Activated CD4-positive, alpha-beta memory T cell treated with anti-CD3 and anti-CD28 coated beads, Interleukin-2, amount 10 ng/mL, durations not matched to agents 7 days and 5 days (primary cell): ENCODE data around the gene EVA1A. TPM values are rescaled to one million over a fixed set of nuclear protein-coding genes. Genes with fewer than 3 reads are reported as not detected.
A peak's percentile ranks its signal among the peaks of the same experiment; 100 is the strongest.

Source experiments
- CTCF ChIA-PET: fragments of 350-600 bp; sonication (Branson Sonifier 250); formaldehyde crosslinking; loops from one replicate; lab custom pipeline; 2021; ENCODE audit warnings: antibody characterized with exemption, inconsistent platforms; lab: Charles Lee
- POLR2A ChIA-PET: fragments of 350-600 bp; sonication (Branson Sonifier 250); formaldehyde crosslinking; loops from one replicate; lab custom pipeline; 2021; ENCODE audit warnings: antibody characterized with exemption; lab: Charles Lee
- DNase-seq: peaks from one replicate; pipeline ENCODE4 v3.0.0-alpha.2; 2020
- H3K27ac Mint-ChIP-seq: one replicate; pipeline ENCODE4 v1.8.0; 2021; ENCODE audit warnings: mild to moderate bottlenecking, mixed read lengths
- H3K27me3 Mint-ChIP-seq: one replicate; pipeline ENCODE4 v1.8.0; 2021; ENCODE audit warnings: mixed read lengths
- H3K36me3 Mint-ChIP-seq: one replicate; pipeline ENCODE4 v1.8.0; 2021; ENCODE audit warnings: low read depth, mixed read lengths
- H3K4me1 Mint-ChIP-seq: one replicate; pipeline ENCODE4 v1.8.0; 2021; ENCODE audit warnings: mixed read lengths
- H3K4me3 Mint-ChIP-seq: one replicate; pipeline ENCODE4 v1.8.0; 2021; ENCODE audit warnings: mild to moderate bottlenecking, mixed read lengths
- H3K9me3 Mint-ChIP-seq: one replicate; pipeline ENCODE4 v1.8.0; 2021; ENCODE audit warnings: mixed read lengths
- total RNA-seq, 2 experiments: library from RNA; stranded (reverse); gene quantifications; one replicate each; pipeline ENCODE4 v1.2.3, GENCODE V29; 2021

Gene EVA1A, protein sequence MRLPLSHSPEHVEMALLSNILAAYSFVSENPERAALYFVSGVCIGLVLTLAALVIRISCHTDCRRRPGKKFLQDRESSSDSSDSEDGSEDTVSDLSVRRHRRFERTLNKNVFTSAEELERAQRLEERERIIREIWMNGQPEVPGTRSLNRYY
- total RNA-seq, result not detected

DNA sequence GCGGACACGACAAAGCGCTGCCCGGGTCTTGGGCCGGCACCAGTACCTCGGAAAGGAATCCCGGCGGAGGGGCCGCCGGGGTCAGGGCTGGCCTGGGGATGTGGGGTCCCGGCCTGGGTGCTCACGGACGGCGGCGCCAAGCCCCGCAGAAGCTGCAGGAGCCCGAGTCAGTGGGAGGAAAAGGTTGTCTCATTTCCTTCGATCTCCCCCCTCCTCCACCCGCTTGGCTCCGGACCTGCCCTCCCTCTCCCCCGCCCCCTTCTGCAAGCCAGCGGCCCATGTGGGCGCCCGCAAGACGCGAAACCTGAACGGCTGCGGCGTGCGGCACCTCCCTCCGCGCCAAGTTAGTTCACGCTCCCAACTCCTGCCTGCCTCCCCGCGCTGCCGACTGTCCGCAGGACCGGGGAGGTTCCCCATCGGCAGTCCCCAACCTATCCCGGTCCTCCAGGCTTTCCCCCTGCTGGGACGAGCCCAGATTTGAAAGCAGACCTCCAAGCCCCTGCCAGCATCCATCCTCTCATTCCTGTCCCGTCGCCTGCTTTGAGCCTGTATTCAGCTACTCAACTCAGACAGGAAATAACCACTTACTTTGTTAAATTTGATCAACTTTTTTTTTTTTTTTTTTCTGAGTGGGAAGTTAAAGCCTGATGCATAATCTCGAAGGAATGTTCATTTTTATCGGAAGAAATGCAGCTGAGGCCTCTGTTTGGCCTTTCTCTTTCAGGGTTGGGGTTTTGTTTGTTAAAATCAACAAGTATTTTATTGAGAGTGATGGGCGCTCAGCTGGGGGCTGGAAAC, at the start of gene EVA1A:
Gene EVA1A, minus strand, starts transcription at position 172 of the 798 bp plus-strand sequence. CDS start 42,799 bp downstream, outside the sequence.
- ChIA-PET POLR2A (no interaction called here), CTCF (interaction anchor here (0.7 kb wide), 1 partner anchor 70 kb away, joined by 4 read pairs; no protein-coding TSS in a partner anchor)
- Mint-ChIP-seq H3K36me3 (no peaks in the 10 kb centered on the region), H3K4me3 (peak within 1 kb of the TSS; percentile 67), H3K27me3 (peaks cover 51% of the 10 kb centered on the region), H3K27ac (no peak within 1 kb of the TSS), H3K9me3 (no peaks in the 10 kb centered on the region), H3K4me1 (peaks cover 12% of the 10 kb centered on the region)
- no peak for DNase-seq

DNA sequence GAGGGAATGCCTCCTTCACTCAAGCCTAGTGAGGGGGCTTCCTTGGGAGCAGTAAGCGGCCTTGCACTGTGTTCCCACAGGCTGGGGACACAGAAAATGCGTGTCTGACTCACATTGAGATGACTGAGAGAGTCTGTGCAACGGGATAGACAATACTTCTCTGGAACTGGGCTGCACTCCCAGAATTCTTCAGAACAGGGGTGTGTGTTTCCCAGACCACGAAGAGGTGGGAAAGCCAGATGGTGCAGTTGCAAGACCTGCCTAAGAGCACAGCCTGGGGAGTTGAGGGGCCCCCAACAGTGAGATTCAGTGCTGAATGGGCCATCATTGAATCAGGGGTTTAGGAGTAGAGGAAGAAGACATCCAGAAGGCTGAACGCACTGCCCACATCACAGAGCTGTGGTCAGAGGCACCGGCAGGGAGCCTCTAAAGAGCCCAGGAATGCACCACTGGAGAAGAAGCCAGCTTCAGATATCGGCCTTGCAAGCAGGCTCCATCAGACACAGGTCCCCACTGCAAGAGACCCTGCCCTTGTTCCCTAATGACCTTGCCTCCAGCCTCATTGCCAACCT, 49.3 kb upstream of the EVA1A start:
- Mint-ChIP-seq H3K4me1 (no peaks in the 10 kb centered on the region), H3K36me3 (no peaks in the 10 kb centered on the region), H3K9me3 (no peaks in the 10 kb centered on the region), H3K4me3 (no peak overlapping the region), H3K27ac (no peak overlapping the region), H3K27me3 (peaks cover 33% of the 10 kb centered on the region)
- ChIA-PET POLR2A (no interaction called here), CTCF (interaction anchor here (0.8 to 1.5 kb wide), 4 partner anchors 18 to 144 kb away, joined by 3 to 4 read pairs (median 3); no protein-coding TSS in a partner anchor)
- DNase-seq, result no peak

DNA sequence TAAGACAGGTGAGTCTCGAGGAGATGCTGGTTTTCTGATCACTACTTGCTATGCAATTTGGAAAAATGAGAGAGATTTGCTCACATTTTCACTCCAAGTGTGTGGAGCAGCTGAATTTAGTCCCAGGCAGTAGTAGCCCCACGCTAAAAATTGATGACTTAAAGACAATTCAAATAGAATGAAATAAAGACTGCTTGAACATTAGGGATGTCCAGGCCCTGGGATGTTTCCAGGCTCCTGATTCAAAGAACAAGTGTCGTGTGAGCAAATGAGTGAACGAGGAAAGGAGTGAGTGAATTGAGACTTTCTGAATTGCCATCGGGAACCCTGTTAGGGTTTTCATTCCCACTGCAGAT, 48.6 kb upstream of the EVA1A start:
- no peak overlapping the region for H3K4me3 Mint-ChIP-seq
- CTCF ChIA-PET, result interaction anchor here (0.8 to 1.8 kb wide), 6 partner anchors 10 to 194 kb away, joined by 3 to 11 read pairs (median 4); no protein-coding TSS in a partner anchor
- POLR2A ChIA-PET, result no interaction called here
- H3K27ac Mint-ChIP-seq, result no peak overlapping the region
- DNase-seq, result no peak
- H3K4me1 Mint-ChIP-seq, result no peaks in the 10 kb centered on the region
- no peaks in the 10 kb centered on the region for H3K9me3 Mint-ChIP-seq
- peaks cover 38% of the 10 kb centered on the region for H3K27me3 Mint-ChIP-seq
- H3K36me3 Mint-ChIP-seq, result no peaks in the 10 kb centered on the region

GRCh38 chr2:75608684-75609333, 48.1 kb upstream of the EVA1A start:
- peak; percentile 54 for DNase-seq
- Mint-ChIP-seq H3K27me3 (peaks cover 41% of the 10 kb centered on the region), H3K4me1 (no peaks in the 10 kb centered on the region), H3K4me3 (no peak overlapping the region), H3K9me3 (no peaks in the 10 kb centered on the region), H3K27ac (no peak overlapping the region), H3K36me3 (no peaks in the 10 kb centered on the region)
- CTCF ChIA-PET, result interaction anchor here (0.6 to 1.8 kb wide), 9 partner anchors 10 to 689 kb away, joined by 3 to 11 read pairs (median 3); no protein-coding TSS in a partner anchor
- POLR2A ChIA-PET, result no interaction called here

DNA sequence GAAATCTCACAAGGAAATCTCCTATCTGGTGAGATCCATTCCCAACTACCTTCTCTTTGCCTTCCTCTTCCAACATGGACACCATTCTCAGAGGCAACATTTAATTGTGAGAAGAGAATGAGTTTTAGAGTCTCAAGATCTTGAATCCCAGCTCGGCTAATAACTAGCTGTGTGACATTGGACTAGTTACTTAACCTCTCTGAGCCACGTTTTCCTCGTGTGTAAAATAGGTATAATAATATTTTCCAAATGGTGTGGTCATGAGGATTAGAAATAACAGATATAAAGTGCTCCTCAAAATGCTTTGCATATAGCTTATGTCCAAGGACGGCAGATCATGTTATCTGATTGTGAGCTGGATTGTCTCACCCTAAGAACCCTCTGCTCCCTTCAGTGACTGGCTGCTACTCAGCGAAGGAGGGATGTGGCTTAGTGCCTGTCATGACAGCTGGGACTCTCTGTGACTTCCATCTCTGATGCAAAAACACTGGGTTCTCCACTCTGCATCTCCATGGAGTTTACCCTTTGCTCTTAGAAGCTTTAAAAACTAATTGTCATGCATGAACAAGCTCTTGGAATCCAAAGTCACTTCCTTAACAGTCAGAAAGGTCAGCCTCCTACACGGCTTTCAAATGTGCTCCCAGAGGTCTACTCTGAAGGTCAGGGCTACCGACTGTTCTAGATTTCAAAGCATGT, 47.4 kb upstream of the EVA1A start:
- Mint-ChIP-seq H3K27ac (no peak overlapping the region), H3K9me3 (no peaks in the 10 kb centered on the region), H3K4me3 (no peak overlapping the region), H3K27me3 (peaks cover 45% of the 10 kb centered on the region), H3K4me1 (no peaks in the 10 kb centered on the region), H3K36me3 (no peaks in the 10 kb centered on the region)
- POLR2A ChIA-PET, result no interaction called here
- no peak for DNase-seq
- CTCF ChIA-PET, result interaction anchor here (0.6 to 1.8 kb wide), 9 partner anchors 11 to 689 kb away, joined by 3 to 11 read pairs (median 3); no protein-coding TSS in a partner anchor

GRCh38 chr2:75607400-75607798, 46.7 kb upstream of the EVA1A start:
- DNase-seq, result no peak
- POLR2A ChIA-PET, result no interaction called here
- Mint-ChIP-seq H3K9me3 (no peaks in the 10 kb centered on the region), H3K27me3 (peaks cover 45% of the 10 kb centered on the region), H3K36me3 (no peaks in the 10 kb centered on the region), H3K4me3 (no peak overlapping the region), H3K4me1 (no peaks in the 10 kb centered on the region), H3K27ac (no peak overlapping the region)
- CTCF ChIA-PET, result no interaction called here

DNA sequence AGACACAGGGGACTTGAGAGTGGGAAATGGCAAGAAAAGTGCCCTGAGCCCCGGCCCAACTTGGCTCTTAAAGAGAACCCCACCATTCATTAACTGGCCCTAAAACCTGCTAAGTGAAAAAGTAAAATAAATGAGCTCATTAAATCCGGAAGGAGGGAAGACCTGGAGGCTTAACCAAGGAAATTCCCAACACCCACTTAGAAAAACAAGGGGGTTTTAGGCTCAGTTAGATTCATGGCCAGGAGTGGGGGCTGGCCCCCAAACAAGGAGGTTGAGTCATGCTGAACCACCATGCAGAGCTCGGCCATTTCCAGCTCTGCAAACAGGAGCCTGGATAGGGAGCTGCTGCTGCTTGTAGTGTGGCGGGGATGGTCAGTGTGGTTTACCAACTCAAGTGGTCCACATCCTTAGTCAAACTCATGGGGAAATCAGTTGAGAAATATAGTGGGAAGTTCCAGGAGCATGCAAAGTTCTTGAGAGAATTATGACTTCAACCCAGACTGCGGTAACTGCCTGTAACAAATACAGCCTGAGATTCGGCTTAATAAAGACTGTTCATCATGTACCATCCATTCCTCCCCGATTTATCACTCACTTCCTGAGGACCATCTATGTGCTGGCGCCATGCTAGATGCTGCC, 46.1 kb upstream of the EVA1A start:
- peaks cover 42% of the 10 kb centered on the region for H3K27me3 Mint-ChIP-seq
- DNase-seq, result no peak
- H3K4me3 Mint-ChIP-seq, result no peak overlapping the region
- H3K36me3 Mint-ChIP-seq, result no peaks in the 10 kb centered on the region
- ChIA-PET CTCF (interaction anchor here (0.6 to 1.2 kb wide), 2 partner anchors 9 to 217 kb away, joined by 3 read pairs; no protein-coding TSS in a partner anchor), POLR2A (no interaction called here)
- H3K4me1 Mint-ChIP-seq, result no peaks in the 10 kb centered on the region
- H3K9me3 Mint-ChIP-seq, result no peaks in the 10 kb centered on the region
- H3K27ac Mint-ChIP-seq, result no peak overlapping the region

GRCh38 chr2:75605770-75606529, 45.2 kb upstream of the EVA1A start:
- H3K4me3 Mint-ChIP-seq, result no peak overlapping the region
- no peak overlapping the region for H3K27ac Mint-ChIP-seq
- POLR2A ChIA-PET, result no interaction called here
- no peaks in the 10 kb centered on the region for H3K36me3 Mint-ChIP-seq
- CTCF ChIA-PET, result interaction anchor here (0.6 to 1.2 kb wide), 2 partner anchors 10 to 216 kb away, joined by 3 read pairs; no protein-coding TSS in a partner anchor
- no peaks in the 10 kb centered on the region for H3K4me1 Mint-ChIP-seq
- peaks cover 39% of the 10 kb centered on the region for H3K27me3 Mint-ChIP-seq
- H3K9me3 Mint-ChIP-seq, result no peaks in the 10 kb centered on the region
- no peak for DNase-seq

DNA sequence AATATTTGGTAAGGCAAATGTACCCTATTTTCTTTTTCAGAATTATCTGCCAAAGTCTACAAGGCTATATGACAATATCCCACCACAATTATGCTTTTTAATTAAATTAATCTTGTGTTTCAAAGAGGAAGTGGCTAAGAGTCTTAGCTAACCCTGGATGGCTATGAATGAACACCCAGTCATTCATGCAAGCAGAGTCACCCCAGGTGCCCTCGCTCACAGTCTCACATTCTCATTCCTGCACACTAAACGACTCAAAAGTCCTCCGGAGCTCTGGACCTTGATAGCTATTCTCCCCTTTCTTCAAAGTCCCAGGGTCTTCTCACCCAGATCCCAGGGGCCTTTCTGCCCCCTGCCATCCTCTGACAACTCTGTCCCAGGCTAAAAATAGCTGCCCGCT, 43.7 kb upstream of the EVA1A start:
- Mint-ChIP-seq H3K4me3 (no peak overlapping the region), H3K9me3 (no peaks in the 10 kb centered on the region), H3K27me3 (peaks cover 37% of the 10 kb centered on the region), H3K36me3 (no peaks in the 10 kb centered on the region), H3K4me1 (no peaks in the 10 kb centered on the region), H3K27ac (no peak overlapping the region)
- POLR2A ChIA-PET, result no interaction called here
- no peak for DNase-seq
- CTCF ChIA-PET, result no interaction called here

- H3K27me3 Mint-ChIP-seq, result peaks cover 34% of the 10 kb centered on the region
- H3K36me3 Mint-ChIP-seq, result no peaks in the 10 kb centered on the region
- ChIA-PET CTCF (no interaction called here), POLR2A (no interaction called here)
- no peak for DNase-seq
- no peak overlapping the region for H3K4me3 Mint-ChIP-seq
- no peak overlapping the region for H3K27ac Mint-ChIP-seq
- no peaks in the 10 kb centered on the region for H3K4me1 Mint-ChIP-seq
- H3K9me3 Mint-ChIP-seq, result no peaks in the 10 kb centered on the region
These were observed 42.7 kb upstream of the EVA1A start for GRCh38 chr2:75603477-75603876.

DNA sequence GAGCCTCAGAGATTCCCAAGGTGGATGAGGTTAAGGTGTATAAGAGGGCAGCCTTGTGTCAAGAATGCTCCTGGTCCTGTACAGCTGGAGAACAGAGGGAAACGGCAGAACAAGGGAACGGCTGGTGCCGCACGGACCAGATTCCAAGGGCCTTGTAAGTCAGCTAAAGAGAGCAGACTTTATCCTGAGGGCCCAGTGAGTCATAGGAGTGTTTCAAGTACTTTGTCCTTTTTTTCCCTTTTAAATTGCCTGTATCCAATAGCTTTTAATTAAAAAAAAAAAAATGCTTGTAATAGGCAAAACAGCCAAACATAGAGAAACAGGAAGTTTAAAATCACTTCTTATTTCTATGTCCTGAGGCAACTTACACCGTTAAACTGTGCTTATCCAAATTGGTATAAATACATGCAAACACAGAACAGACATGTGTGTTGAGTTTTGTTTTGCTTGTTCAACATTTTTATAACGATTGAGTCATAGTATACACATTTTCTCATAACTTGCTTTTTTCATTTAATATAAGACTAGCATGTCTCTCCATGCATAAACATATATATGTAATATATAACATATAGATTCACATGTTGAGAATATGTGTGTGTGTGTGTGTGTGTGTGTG, 42.1 kb upstream of the EVA1A start:
- no peak for DNase-seq
- Mint-ChIP-seq H3K4me3 (no peak overlapping the region), H3K4me1 (no peaks in the 10 kb centered on the region), H3K27ac (no peak overlapping the region), H3K9me3 (no peaks in the 10 kb centered on the region), H3K36me3 (no peaks in the 10 kb centered on the region), H3K27me3 (peaks cover 30% of the 10 kb centered on the region)
- CTCF ChIA-PET, result interaction anchor here (0.8 kb wide), 1 partner anchor 25 kb away, joined by 3 read pairs; no protein-coding TSS in a partner anchor
- POLR2A ChIA-PET, result no interaction called here
